HG03196 (cell line): ENCODE results near the gene TENT5A.
"Not testable (repeated sequence)": the region's sequence is repeated elsewhere in the genome, so short reads cannot be mapped to it uniquely, and the experiment has no call there.

ENCODE experiments used
- ATAC-seq: cut with Tn5 transposase; IDR thresholded peaks from one replicate; pipeline ENCODE4 v1.9.1; 2021; ENCODE audit not compliant: unreplicated experiment

Gene TENT5A

DNA sequence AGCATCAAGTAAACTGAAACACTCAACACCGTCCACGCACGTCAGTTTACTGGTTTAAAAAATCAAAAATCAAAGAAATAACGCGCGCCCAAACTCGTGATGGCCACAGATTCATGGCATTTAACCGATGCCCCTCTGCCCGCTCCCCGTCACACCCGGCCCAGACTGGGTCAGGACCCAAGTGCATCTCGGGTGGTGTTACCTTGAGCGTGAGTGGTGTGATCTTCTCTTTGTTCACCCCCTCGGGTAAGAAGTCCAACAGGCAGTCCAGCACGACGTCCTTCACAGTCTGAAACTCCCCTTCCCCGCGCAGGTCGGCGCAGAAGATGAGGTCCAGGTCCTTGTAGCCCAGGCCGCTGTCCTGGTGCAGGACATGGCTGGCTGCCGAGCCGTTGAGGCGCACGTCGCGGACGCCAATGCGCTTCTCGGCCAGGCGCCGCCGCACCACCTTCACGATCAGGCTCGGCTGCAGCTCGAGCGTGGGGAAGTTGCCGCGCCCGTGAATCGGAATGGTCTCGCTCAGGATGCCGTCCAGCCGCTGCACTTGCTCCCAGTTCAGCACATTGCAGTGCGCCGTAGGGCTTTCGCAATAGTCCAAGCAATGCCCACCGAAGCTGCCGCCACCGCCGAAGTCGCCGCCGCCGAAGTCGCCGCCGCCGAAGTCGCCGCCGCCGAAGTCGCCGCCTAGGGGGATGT, 945 bp downstream of the TENT5A start:
- ATAC-seq = no peak

DNA sequence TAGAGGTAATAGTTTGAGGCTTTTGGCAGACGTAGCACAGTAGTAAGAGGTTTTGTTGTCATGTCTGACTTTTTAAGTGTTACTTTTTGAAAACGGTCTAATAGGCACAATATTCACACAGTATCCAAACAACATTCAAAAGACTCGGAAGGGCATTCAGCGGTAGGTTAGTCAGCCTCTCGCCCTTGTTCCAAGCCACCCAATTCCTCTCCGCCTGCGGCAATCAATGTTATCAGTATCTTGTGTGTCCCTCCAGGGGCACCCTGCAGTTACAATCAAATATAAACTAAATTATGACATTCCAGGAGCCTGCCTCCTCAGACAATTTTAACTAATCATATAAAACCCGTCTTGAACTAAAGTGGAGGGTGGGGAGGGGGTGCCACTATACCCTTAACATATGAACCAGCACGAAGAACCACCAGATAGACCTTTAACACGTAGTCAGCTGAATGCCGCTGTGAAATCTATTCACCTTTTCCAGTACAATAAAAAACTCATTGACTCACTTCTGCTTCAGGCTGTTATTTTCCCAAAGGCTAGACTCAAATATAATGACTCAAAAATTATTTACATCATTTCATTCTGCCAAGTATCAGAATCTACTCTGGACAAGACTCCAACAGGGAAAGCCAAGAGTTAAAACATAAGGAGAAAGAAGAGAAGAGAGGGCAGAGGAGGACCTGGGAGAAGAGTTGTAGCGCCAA, 1.6 kb downstream of the TENT5A start:
- no peak for ATAC-seq

DNA sequence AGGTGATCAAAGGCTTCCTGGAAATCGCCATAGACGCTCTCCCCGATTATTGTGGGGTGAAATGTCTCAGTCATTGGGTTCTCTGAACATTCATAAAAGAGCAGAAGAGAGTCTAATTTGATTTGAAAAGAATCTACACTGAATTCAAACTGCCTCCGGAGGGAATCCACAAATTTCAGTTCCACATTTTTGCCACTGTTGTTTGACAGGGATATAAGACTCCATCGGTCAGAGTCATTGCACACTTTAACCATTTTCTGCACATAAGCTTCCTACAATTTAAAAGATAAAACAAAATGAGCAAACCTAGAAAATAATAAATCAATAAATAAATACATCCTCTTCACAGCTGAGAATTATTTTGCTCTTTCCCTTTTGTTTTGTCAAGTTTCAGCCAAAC, 2.3 kb downstream of the TENT5A start:
- ATAC-seq = no peak

DNA sequence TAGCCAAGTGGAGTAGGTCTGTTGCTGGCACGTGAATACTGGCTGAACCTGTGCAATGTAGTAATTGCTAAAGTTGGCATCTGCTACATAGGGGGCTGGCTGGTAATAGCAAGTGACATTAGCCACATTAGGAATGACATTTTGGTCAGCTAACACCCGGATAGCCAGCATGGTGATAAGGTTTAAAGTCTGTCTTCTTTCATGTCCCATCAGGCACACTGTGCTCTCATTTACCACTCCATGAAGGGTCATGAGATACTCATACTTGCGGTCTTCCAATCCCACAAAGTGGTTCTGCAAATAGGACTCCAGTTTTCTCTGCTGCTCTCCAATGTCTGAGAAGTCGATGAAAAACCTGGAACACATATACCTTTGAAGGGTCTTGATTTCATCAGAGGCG, 2.8 kb downstream of the TENT5A start:
- ATAC-seq = no peak

DNA sequence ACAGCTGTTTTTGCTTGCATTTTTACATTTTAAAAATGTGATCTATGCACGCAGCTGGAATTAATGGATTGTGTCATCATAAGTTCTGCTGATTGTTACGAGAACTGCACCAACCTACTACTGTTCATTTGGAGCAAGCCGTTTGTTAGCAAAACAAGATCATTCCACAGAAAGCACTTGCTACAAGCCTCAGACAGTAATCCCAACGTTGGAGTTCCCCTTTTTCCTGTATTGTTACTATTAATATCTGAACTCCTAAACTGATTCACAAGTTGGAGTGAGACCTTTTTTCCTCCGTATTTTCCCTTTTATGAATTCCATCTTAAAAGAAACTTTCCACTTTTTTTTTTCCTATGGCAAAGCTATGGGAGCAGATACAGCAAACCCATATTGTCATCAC, 3.5 kb downstream of the TENT5A start:
- ATAC-seq = no peak

DNA sequence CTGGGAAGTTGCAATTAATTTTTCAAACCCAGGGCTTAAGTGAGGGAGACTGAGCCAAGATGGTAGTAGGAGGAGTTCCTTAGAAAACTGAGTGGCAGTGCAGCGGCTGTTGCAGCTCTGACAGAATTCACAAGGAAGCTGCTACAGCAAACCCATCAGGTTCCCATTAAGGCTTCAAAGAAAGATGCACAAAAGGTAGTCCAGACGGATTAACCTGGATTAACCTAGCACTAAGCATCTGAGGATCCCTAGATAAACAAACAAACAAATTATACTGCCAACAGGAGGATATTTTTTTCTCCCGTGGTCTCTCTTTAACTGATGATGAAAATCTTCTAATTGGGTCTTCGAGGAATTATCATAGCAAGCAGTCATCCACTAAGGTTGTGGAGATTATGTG, 5.2 kb downstream of the TENT5A start:
- ATAC-seq = no peak

DNA sequence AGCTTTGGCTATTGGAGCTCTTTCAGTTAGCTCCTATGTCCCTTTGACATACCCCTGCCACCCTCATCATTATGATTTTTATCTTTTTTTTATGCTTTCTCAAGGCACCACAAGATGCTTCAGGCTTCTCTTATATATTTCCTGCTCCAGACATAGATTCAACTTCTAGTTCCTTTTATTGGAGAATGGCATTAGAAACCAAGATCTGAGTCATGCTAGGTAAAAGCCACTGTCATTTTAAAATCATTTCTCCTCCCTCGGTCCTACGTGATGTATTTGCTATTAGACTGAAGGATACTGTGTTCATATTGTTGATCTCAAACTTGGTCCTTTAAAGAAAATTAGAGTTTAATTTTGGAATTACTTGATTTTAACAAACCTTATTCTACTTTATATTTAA, 8.3 kb downstream of the TENT5A start:
- no peak for ATAC-seq

DNA sequence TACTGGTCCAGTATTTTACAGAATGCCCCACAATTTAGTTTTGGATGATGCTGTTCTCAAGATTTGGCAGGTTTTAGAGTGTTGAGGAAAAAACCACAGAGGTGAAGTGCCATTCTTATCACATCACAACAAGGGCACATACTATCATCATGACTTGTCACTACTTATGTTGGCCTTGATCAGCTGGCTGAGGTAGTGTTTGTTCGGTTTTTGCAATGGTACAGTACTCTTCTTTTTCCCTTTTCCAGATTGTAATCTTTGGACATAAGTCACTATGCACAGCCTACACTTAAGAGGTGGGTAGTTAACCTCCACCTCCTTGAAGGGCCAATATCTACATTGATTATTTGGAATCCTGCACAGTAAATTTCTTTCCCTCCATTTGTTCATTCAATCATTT, 8.8 kb downstream of the TENT5A start:
- no peak for ATAC-seq

DNA sequence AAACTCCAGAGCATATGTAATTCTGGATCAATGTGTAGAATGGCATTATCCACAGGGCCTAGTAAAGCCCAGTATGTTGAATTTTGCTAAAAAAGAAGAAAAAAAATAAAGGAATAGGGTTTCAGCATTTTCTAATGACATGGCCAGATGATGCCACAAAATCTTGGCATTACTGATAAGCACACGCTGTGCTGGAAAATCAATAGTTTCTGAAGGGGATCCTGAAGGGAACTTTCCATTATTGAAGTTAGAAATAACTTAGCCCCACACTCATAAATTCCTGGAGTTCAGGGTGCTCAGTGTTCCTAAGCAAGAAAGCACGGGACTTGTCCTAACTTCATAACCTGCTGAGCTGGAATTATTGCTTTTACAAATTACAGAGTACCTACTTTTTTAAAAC, 10.8 kb downstream of the TENT5A start:
- no peak for ATAC-seq

DNA sequence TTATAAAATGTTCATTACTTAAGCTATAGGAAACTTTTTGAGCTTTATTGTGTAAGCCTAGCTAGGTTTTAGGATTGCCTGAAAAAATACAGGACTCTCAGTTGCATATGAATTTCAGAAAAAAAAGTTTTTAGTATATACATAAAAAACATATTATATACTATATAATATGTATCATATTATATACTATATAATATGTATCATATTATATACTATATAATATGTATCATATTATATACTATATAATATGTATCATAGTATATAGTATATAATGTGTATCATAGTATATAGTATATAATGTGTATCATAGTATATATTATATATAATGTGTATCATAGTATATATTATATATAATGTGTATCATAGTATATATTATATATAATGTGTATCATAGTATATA, 11.9 kb downstream of the TENT5A start:
- ATAC-seq = not testable (repeated sequence)

DNA sequence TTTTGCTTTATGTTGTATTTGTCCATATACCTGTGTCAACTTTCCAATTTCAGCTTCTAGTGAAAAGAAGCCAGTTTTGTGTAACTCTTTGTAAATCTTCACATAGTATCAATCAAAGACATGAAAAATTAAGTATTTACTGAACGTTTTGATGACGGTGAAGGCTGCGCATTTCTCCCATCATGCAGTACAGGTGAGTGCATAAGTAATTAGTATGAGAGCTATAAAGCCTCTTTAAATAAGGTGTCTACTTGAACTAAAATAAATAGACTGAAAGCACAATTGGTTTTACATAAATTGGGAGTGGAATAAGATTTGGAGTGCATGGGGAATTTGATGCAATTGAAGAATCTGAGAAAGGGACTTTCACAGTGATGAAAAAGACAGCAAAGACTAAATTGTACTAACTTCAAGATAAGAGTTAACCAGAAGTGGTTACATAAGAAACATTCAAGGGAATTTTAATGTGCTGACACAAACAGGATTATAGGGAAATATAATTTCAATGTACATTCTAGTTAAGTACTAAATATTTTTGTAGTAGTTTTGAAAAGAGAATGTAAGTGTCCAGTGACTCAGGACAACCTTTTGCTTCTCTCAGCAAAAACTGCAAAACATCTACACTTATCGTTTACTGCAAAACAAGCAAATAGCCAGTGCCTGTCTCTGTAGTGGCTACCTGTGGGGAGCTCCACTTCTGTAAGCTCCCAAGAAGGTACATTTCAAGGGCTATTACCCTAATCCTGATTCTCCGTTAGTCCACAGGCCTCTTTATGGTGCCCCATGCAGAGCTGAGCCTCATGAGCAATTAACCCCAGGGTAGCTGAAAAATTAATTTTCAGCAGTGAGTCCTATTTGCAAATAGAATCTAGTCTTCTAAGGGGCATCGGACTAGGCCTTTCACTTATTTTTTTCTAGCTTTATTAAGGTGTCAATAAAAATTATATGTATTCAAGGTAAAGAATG, 13.0 kb downstream of the TENT5A start:
- ATAC-seq = no peak

DNA sequence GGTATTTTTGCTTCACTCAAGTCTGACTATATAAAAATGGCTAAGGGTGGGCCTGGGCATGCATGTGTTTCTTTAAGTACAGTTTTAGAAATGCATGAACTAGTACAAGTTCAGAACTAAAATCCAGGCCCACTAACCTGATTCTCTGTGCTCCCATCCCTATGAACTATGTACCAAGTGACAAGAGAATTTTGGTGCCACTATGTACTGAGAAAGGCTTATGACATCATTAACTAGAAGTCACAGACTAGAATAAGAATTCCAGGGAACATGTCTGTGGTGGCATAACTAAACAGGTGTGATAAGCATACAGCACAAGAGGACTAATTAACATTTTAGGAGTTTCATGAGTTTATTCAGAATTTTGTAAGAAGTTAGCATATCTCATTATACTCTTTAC, 16.1 kb downstream of the TENT5A start:
- ATAC-seq = no peak

DNA sequence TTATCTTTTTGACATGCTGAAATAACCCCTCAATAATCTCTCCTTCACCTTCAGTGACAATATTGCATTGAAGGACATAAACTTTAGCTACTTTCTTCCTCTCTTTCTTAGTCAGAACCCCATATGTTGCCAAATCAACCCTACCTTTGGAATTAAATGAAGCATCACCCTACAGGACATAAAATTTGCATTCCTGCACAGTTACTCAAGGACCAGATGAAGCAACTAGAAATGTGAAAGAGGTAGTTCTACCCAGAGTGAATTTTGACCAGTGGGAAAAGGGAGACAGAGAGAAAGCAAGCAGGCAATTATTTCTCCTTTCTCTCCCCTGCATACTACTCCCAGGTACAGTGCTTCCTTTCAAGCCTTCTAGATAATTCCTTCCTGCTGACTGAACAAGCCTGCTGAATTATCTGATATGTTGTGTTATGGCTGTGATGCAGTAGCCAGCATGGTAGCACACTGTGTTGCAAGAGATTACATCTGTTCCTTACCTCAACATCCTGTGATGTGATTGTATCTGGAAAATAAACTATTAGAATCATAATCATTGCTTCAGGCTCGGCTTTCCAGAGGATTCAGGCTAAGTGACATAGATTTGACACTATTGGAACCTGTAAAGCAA, 16.6 kb downstream of the TENT5A start:
- ATAC-seq = no peak

DNA sequence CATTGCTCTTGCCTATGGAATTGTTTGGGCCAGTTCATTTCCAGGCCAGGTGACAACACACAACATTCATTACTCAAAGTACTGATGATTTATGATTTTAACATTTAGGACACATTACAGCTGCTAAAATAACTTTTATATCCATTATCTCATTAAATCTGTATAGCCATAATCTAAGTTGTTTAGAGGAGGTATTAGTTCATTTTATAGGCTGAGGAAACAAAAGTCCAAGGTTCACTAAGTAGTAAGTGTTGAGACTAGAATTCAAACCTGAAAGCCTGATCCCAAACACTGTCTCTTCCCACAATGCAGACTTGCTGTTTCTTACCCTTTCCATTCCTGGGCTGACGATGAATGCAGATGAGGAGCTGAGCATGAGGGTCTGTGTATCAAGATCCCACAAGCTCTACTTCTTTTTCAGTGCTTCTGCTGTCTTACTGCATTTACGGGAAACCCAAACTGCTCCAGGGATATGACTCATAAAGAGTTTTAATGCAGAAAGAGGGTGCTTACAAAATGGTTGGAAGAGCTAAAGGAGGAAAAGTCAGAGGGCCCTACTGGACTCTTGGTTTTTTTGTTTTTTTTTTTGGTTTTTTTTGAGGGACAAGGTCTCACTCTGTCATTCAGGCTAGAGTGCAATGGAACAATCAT, 17.9 kb downstream of the TENT5A start:
- no peak for ATAC-seq

DNA sequence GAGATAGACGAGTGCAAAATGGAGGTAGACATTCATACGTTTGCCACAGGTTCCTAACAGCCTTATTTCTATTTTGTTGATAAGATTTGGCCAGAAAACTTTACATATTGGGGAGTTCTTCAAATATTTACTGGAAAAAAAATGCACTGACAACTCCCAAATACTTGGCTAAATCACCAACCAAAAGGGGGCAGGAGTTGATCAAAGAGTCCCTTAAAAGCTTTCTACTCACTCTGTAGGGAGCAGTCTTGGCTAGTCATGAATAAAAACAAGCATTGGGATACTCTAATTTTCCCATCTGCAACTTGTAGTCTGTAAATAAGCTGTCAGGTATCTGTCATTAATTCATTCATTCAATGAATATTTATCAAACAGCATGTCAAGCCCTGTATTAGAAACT, 18.4 kb downstream of the TENT5A start:
- ATAC-seq = no peak

DNA sequence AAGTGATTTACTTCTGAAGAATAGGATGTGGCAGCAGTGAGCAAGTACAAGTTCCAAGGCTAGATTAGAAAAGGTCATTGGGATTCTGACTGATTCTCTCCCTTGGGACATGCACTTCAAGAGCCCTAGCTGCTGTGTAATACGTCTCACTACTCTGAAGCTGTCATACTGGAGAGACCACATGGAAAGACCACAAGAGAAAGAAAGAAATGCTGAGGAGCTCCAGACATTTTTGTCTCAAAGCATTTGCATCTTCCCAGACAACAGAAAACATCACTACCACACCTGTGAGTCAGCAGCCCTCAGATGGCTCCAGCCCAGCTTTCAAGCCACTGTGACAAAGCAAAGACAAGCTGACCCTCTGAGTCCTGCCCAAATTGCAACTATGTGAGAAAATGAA, 20.7 kb downstream of the TENT5A start:
- ATAC-seq = no peak

DNA sequence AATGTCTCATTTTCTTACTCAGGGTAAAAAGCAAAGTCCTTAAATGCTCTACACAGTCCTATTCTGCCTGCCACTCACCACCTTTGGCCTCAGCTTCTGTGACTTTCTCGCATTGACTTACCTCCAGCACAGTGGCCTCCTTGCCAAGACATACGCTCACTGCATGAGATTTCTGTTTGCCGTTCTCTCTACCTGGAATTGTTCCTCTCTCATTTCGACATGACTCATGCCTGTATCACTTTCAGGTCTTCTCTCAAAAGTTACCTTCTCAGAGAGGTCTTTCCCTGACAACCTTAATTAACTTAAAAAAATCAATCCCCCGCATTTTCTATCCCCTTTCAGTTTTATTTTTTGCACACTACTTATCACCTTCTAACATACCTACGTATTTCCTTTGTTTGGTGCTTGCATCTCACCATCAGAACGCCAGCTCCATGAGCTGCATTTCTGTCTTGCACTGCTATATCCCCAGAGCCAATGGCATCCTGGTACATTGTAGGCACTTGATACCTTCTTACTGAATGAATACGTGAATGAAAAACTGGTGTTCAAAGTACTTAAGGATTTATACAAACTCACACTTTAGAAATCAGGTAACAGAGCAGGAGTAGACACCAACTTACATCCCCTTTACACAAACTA, 24.5 kb downstream of the TENT5A start:
- no peak for ATAC-seq

DNA sequence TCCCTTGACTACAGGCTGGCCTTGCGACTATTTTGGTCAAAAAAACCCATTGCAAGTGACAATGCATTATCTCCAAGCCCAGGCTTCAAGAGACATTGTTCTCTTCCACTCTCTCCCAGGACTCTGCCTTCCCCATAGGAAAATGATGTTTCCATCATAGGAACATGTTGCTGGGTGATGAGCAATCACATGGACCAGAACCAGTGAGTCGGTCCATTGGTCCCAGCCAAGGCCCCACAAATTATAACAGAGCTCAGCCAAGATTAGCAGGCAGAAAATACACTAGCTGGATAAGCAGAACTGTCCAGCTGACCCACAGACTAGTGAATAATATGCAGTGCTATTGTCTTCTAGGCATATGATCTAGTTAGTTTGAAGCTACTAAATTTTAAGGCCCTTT, 27.4 kb downstream of the TENT5A start:
- ATAC-seq = no peak

DNA sequence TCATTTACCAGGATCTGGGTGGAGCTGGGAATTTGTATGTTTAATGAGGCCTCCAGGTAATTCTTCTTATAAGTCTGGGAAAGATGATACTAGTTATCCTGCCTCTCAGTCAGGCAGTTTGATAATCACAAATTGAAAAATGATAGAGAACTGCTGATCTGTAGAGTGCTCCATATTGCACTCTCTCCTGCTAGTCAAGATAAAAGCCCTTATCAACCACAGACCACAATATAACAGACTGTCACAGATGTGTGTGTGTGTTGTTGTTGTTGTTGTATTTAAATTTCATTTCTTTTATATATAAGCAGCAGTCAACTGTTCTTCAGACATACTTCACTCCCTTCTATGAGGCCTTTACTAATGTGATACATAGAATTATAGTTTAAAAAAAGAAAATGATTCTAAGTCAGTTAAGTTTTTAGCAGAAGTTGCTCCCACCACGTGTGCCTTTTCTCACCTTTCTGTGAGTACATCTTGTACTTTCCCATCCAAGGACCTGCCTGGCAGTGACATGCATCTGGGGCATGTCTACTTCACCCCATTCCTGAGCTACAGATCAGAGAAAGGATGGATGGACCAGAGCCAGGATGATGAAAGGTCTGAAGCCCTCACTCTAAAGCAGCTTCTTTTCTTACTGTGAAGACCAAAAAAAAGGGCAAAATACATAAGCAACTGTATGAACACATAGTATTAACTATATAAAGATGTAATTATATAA, 29.8 kb downstream of the TENT5A start:
- no peak for ATAC-seq

DNA sequence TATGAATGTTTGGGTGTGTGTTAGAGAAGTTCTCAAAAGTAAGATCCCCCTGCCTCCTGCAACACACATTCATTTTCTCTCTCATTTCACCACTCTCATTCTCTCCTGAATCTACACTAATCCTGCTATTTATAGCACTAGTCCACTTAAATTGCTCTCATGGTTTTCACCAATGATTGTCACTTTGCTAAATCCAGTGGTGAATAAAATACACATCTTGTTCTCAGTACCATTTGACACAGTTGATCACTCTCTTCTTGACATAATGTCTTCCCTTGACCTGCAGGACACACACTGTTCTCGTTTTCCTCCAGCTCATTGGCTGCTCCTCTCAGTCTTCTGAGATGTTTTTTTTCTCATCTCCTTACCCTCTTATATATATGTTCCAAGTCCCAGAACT, 32.1 kb downstream of the TENT5A start:
- ATAC-seq = no peak
